Cerebellar nuclear complex (tissue), 1 donor: ENCODE measurements around the gene TUBB2B.
"Not testable (repeated sequence)": the region's sequence is repeated elsewhere in the genome, so short reads cannot be mapped to it uniquely, and the experiment has no call there.

Source experiments
- DNase-seq, 2 experiments: peaks; one replicate each; lab custom pipeline; 2025; lab: John Stamatoyannopoulos, UW

Gene TUBB2B

DNA sequence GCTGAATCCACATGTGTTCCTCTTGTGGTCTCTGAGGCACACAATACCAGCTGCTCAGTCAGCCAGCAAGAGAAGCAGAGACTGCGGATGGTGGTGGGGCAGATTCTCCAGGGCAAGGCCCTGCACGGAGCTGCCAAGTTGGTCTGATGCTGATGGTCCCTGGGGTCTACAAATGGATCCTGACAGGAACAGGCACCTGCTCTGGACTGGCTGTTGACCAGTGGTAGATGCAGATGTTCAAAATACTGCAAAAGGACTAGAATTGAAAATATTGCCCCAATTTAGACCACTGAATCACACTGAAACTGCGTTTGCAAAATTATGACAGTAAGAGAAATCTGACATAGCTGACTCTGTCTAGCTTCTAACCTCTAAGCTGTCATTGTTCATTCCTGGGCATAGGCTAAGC lies 40.5 kb downstream of the TUBB2B start:
- no peak for DNase-seq

DNA sequence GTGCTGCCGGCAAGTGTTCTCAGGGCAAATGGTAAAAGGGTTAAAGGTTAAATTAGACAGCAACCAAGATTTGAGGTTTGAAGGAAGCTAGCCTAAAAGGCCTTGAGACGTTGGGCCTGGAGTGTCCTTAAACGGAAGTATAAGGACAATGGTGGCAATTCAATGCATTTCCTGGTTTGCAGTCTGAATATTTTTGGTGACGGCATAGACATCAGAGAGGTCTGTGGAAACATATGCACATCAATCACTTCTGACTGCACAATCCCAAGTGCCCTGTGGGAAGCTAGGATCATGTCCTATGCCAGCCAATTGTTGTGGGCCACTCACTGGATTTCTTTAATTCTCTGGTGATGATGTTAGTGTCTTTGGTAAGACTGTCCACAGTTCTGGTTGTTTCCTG lies 44.4 kb downstream of the TUBB2B start:
- DNase-seq: no peak

GRCh38 chr6:3181105-3181504 lies 46.3 kb downstream of the TUBB2B start:
- DNase-seq: no peak

DNA sequence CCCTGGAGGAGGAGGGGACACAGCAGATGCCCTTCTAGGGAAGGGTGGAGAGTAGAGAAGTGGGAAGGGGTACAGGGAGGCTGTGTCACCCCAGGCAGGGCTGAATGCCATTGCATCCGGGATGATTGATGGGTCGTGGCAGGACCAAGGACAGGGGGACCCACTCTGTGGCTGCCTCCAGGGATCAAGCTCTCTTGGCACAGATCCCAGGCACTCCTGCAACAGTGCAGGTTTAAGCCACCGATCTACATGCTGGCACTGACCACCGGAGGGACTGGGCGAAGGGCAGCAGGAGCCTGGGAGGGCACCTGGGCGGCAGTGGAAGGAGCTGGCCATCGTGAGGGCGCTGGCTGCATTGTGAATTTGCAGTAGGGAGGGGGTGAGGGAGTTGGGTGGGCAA lies 47.5 kb downstream of the TUBB2B start:
- DNase-seq: not testable (repeated sequence)

DNA sequence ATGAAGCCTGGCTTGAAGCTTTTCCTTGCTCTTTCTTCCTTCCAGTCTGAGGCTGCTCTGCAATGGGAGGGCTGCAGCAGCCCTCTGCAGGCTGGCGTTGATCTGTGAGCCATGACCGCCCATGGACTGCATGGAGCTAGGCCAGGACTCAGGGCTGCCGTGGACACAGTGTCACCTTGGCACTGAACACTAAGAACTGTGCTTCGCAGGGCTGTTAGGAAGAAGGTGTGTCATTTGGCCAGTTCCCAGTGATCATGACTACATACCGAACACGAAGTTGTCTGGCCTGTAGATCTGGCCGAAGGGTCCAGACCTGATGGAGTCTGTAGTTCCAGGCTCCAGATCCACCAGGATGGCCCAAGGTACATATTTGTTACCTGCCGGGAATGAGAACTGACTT lies 48.8 kb downstream of the TUBB2B start:
- not testable (repeated sequence) for DNase-seq

DNA sequence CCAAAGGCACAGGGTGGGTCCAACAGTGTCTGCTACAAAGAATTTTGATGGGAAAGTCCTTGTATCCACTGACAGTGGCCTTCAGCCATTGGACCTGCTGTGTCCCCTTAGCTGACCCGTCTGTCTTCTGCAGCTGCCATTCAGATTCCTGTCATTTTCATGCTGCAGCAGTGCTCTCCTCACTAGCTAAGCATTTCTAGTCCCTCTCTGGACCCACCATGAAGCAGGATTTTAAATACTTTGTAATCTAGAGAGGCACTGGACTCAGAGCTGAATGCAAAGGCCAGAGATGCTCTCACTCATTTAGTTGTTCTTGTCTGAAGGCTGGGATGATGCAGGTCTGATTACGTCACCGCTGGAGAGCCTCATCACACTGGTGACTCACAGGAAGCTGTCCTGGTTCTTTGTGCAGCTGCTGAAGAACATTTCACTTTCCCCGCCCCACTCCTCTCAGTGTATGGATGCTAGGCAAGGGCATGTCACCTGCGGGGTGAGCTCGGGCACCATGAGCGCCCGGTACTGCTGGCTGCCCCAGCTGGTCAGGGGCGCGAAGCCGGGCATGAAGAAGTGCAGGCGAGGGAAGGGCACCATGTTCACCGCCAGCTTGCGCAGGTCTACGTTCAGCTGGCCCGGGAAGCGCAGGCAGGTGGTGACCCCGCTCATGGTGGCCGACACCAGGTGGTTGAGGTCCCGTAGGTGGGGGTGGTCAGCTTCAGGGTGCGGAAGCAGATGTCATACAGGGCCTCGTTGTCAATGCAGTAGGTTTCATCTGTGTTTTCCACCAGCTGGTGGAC lies 50.7 kb downstream of the TUBB2B start:
- no peak for DNase-seq

DNA sequence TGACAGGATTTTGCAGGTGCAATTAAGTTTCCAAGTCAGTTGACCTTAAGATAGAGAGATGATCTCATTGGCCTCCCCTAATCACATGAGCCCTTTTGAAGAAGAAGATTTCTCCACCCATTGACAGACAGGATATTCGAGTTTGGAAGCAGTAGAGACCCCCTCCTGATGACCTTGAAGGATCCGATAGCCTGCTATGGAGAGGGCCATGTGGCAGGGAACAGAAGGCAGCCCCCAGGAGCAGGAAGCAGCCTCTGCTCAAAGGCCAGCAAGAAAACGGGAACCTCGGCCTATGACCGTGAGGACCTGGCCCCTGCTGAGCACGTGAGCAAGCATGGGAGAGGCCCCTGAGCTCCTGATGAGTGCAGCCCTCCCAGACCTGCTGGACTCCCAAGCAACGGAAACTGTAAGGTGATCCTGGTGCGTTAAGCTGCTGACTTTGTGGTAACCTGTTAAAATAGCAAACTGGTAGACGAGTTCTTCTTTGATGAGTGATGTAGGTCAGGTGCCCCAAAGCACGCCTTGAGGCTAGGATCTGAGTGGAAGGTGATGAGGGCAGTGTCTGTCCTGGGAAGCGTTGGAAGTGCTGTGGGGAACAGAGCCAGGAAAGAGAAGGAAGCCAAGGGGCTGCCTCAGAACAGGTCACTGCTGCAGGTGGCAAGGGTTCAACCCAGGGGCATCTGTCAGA lies 51.6 kb downstream of the TUBB2B start:
- DNase-seq: no peak
